Measurements from ENCODE around the gene CD300E.

CD300E gene, protein sequence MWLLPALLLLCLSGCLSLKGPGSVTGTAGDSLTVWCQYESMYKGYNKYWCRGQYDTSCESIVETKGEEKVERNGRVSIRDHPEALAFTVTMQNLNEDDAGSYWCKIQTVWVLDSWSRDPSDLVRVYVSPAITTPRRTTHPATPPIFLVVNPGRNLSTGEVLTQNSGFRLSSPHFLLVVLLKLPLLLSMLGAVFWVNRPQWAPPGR

DNA sequence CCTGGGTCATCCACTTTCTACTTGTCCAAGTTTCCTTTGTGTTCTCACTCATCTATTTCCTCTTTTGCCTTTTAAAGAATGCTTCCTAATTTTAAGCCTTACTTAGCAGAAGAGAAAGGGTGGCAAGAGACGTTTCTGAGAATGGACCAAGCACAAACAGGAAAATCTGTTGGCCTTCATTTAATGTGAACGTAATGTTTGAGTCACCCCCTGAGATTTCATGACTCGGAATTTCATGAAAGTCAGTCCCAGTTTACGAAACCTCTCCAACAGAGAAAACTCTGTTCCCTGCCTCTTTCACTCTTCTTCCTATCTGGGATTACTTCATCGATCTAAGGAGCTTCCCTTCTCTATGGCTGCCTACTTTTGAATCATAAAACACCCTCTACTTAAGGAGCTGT lies at the start of gene CD300E:
Gene CD300E (minus strand): TSS at position 46 of the 401 bp plus-strand sequence. CDS start 117 bp downstream, outside the sequence.
- Mint-ChIP-seq H3K9me3 (peaks cover 2% of the 10 kb centered on the region), H3K36me3 (ENCODE audit: low read depth) (no peaks in the 10 kb centered on the region), H3K4me3 (no peak within 1 kb of the TSS), H3K27me3 (peaks cover 67% of the 10 kb centered on the region), H3K4me1 (ENCODE audit: low read depth) (no peaks in the 10 kb centered on the region), H3K27ac (no peak within 1 kb of the TSS)
- DNase-seq: no peak

DNA sequence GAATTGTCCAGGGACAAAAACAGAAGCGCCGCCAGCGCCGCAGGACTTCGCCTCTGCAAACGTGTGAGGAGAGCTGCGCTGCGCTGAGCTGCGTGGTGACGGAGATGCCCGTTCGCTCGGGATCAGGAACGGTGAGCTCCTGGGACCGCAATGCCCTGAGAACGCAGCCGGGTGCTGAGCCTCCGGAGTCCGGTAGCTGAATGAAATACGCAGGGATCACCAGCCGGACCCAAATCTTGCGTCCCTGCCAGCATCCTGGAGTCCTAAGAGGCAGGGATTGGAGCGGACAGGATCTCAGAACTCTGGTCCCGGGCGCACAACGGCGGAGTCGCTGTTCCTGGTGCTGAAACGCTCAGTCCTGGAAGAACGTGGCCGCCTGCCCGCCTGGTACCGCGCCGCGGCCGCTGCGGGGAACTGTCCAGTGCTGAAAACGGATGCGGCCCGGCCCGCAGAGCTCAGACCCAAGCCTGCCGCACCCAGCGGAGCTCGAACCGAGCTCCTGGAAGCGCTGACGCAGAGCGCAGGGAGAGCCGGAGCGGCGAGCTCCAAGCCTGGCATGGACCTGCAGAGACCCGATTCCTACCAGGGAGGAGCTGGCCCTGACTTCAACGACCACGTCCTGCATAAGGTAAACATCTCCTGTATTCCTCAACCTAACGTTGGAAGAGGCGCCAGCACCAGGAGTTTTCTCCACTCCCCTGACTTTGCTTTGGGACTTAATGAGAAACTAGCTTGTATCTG lies 47.7 kb upstream of the CD300E start:
- Mint-ChIP-seq H3K27ac (no peak overlapping the region), H3K27me3 (peaks cover 76% of the 10 kb centered on the region), H3K4me3 (no peak overlapping the region), H3K4me1 (ENCODE audit: low read depth) (peaks cover 3% of the 10 kb centered on the region), H3K36me3 (ENCODE audit: low read depth) (no peaks in the 10 kb centered on the region), H3K9me3 (no peaks in the 10 kb centered on the region)
- DNase-seq: peak; percentile 82

DNA sequence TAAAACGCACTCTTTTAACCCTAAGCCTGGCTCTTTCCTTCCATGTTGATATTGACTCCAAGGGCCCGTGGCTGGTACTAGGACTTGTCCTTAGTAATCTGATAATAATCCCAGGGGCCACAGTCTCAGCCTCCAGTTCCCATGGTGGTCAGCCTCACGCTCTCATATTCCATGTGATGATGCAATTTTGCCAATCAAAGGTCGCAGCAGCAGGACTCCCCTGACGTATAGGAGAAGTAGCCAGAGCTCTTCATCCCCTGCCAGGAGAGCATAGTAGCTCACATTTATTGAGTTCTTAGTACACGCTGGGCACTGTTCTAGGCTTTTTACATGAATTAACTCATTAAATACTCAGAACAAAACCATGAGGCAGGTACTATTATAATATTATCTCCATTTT lies 46.8 kb upstream of the CD300E start:
- no peak for DNase-seq
- Mint-ChIP-seq H3K27me3 (peaks cover 71% of the 10 kb centered on the region), H3K9me3 (no peaks in the 10 kb centered on the region), H3K4me3 (no peak overlapping the region), H3K36me3 (ENCODE audit: low read depth) (no peaks in the 10 kb centered on the region), H3K4me1 (ENCODE audit: low read depth) (peaks cover 3% of the 10 kb centered on the region), H3K27ac (no peak overlapping the region)

DNA sequence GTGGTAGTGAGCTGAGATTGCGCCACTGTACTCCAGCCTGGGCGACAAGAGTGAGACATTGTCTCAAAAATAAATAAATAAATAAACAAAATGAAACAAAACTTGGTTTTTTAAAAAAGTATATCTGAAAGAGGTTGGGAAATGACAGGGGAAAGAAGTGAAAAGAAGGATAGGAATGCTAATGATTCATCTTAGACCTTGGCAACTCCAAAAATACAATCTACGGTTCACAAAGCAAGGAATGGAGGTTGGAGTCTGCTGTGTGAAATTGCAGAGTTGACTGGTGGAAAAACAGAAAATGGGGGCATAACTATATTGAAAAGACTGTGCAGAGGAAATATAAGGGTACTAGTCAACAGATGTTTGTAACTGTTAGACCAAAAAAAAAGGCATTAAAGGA lies 40.0 kb upstream of the CD300E start:
- peaks cover 2% of the 10 kb centered on the region for H3K9me3 Mint-ChIP-seq
- no peak overlapping the region for H3K4me3 Mint-ChIP-seq
- H3K27ac Mint-ChIP-seq: no peak overlapping the region
- no peaks in the 10 kb centered on the region for H3K4me1 Mint-ChIP-seq (ENCODE audit: low read depth)
- H3K27me3 Mint-ChIP-seq: peaks cover 58% of the 10 kb centered on the region
- no peak for DNase-seq
- H3K36me3 Mint-ChIP-seq (ENCODE audit: low read depth): no peaks in the 10 kb centered on the region

DNA sequence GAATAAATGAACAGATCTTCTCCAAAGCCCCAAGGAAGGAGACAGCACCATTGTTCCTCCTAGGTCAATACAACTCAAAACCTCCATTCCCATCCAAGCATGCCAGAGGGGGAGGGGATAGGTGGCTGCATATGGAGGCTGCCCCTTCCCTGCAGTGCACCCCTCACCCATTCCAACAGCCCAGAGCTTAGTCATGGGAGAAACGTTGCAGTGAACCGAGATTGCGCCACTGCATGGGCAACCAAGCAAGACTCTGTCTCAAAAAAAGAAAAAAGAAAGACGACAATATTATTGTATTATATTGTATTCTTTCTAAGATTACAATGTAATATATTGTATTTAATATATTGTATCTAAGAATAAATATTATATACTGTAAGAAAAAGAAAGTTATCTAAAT lies 36.4 kb upstream of the CD300E start:
- peaks cover 2% of the 10 kb centered on the region for H3K9me3 Mint-ChIP-seq
- no peaks in the 10 kb centered on the region for H3K36me3 Mint-ChIP-seq (ENCODE audit: low read depth)
- no peak overlapping the region for H3K27ac Mint-ChIP-seq
- H3K4me3 Mint-ChIP-seq: no peak overlapping the region
- H3K4me1 Mint-ChIP-seq (ENCODE audit: low read depth): peaks cover 3% of the 10 kb centered on the region
- DNase-seq: no peak
- H3K27me3 Mint-ChIP-seq: peaks cover 44% of the 10 kb centered on the region

DNA sequence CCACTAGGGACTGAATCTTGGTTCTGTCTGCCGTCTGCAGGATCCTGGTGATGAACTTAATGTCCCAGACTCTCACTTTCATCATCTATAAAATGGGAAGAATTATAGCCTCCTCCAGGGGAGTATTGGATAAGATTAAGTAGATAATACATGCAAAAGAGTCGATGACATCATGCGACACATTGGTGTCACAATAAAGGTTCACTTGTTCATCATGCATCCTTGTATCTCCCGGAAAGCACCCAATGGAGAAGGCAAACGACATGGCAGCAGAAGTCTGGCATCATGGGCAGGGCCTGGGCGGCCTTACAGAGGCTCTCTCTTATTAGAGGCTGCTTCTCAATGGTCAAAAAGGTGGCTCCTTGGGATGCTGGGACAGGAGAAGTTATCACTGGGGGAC lies 35.1 kb upstream of the CD300E start:
- peaks cover 2% of the 10 kb centered on the region for H3K9me3 Mint-ChIP-seq
- no peak overlapping the region for H3K4me3 Mint-ChIP-seq
- peaks cover 3% of the 10 kb centered on the region for H3K4me1 Mint-ChIP-seq (ENCODE audit: low read depth)
- peaks cover 33% of the 10 kb centered on the region for H3K27me3 Mint-ChIP-seq
- no peak for DNase-seq
- no peaks in the 10 kb centered on the region for H3K36me3 Mint-ChIP-seq (ENCODE audit: low read depth)
- no peak overlapping the region for H3K27ac Mint-ChIP-seq

DNA sequence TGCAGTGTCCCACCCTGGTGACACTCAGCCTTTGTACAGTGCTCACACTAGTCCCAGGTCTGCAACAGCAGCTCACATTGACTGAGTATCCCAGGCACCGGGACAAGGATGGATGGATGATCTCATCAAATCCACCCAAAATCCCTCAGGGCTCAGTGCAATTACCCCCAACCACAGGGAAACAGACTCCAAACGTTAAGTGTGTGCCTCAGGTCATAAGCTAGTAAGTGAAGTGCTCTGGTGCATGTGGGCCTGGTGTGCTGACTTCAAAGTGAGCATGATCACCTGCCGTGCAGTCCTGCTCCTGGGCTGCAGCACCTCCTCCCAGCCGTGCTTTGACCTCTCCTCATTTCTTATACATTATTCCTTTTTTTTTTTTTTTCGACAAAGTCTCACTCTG lies 31.2 kb upstream of the CD300E start:
- peaks cover 47% of the 10 kb centered on the region for H3K27me3 Mint-ChIP-seq
- H3K4me3 Mint-ChIP-seq: no peak overlapping the region
- DNase-seq: no peak
- H3K27ac Mint-ChIP-seq: no peak overlapping the region
- no peaks in the 10 kb centered on the region for H3K36me3 Mint-ChIP-seq (ENCODE audit: low read depth)
- peaks cover 3% of the 10 kb centered on the region for H3K4me1 Mint-ChIP-seq (ENCODE audit: low read depth)
- no peaks in the 10 kb centered on the region for H3K9me3 Mint-ChIP-seq

DNA sequence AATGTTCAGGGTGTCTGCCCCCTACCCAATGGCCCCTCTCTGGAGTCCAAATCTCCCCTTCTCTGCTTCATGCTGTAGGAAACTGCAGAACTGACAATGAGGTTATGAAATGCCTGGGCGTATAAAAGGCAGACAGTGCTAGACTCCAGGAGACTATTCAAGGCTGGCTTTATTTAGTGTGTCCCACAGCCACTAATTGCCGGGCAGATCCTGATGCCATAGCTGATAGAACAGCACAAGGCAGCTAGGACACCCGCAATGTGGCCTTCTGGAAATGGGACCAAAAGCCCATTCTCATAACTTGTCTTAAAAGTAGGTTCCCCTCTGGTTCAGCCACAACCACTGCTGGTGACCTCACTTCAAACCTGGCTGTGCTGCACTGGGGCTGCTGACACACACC lies 28.5 kb upstream of the CD300E start:
- Mint-ChIP-seq H3K4me1 (ENCODE audit: low read depth) (no peaks in the 10 kb centered on the region), H3K9me3 (no peaks in the 10 kb centered on the region), H3K36me3 (ENCODE audit: low read depth) (no peaks in the 10 kb centered on the region), H3K4me3 (no peak overlapping the region), H3K27me3 (peaks cover 41% of the 10 kb centered on the region), H3K27ac (no peak overlapping the region)
- no peak for DNase-seq

DNA sequence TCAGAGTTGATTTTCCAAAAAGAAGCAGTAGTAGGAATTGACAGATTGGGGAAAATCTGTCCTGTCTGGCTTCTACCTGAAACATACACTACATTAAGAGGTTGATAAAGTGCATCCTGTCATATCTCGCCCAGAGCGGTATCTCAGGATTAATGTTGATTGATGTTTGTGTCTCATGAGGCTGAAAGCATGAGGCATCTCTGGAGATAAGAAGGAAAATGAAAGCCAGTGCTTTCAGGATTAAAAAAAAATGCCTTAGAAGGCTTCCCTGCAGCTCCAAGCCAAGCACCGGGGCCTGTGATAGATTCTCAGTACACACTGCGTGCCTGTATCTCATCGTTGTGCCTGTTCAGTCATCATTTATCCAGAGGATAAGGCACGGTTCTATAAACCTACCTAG lies 26.4 kb upstream of the CD300E start:
- Mint-ChIP-seq H3K4me1 (ENCODE audit: low read depth) (no peaks in the 10 kb centered on the region), H3K27ac (no peak overlapping the region), H3K9me3 (no peaks in the 10 kb centered on the region), H3K27me3 (peaks cover 55% of the 10 kb centered on the region), H3K4me3 (no peak overlapping the region), H3K36me3 (ENCODE audit: low read depth) (no peaks in the 10 kb centered on the region)
- DNase-seq: no peak

DNA sequence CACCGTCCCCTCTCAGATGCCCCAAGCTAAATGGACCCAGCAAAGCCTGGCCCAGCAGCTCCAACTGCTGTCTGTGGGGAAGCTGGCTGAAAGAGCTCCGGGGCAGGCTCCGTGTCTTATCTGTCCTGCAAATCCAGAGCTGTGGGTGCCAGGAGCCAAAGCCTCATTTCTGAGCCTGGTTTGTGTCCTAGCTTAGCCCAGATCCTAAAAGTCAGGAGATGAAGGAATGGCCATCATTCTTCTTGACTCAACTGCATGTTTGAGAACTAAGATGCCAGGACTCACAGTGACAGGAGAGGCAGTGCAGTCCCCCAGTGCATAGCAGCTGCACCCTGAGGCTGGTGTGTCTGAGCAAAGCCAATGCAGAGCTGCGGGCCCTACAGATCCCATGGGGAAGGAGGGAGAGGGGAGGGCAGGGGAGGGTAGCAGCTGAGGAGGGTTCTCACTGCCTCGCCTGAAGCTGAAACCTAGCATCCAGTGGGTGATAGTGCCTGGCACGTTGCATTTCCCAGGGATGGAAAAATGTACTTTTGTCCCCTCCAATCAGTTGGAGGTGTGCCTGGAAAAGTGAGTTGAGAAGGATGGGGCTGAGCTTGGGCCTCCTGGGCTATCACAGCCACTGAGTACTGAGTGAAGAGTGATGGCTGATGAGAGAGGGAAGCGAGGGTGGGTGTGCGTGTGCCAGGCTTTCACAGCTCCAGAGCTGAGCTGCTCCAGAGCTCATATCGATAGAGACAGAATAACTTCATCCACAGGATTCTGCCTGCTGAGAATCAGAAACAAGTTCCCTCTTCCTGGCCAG lies 24.5 kb upstream of the CD300E start:
- H3K9me3 Mint-ChIP-seq: no peaks in the 10 kb centered on the region

DNA sequence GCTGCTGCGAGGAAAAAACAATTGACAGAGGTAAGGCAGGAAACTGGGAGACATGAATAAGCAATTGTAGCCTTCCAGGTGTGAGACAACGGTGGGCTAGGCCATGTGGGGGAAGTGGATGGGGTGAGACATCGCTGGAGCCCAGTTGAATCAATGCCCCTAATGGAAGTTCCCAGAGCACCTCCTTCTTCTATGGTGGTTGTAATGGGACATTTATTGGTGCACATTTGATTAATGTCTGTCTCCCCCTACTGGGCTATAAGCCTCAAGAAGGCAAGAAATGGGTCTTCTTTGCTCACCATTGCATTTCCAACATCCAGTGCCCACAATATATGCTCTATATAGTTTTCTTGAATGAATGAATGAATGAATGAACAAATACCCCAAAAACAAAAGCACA lies 22.7 kb upstream of the CD300E start:
- H3K36me3 Mint-ChIP-seq (ENCODE audit: low read depth): no peaks in the 10 kb centered on the region
- peaks cover 68% of the 10 kb centered on the region for H3K27me3 Mint-ChIP-seq
- no peak overlapping the region for H3K4me3 Mint-ChIP-seq
- no peaks in the 10 kb centered on the region for H3K4me1 Mint-ChIP-seq (ENCODE audit: low read depth)
- H3K9me3 Mint-ChIP-seq: no peaks in the 10 kb centered on the region
- no peak overlapping the region for H3K27ac Mint-ChIP-seq
- no peak for DNase-seq

More for the DNA sequence above, 24.5 kb upstream of the CD300E start:
- no peak for DNase-seq
- no peaks in the 10 kb centered on the region for H3K36me3 Mint-ChIP-seq (ENCODE audit: low read depth)
- peaks cover 61% of the 10 kb centered on the region for H3K27me3 Mint-ChIP-seq
- H3K4me1 Mint-ChIP-seq (ENCODE audit: low read depth): no peaks in the 10 kb centered on the region
- no peak overlapping the region for H3K27ac Mint-ChIP-seq
- H3K4me3 Mint-ChIP-seq: no peak overlapping the region

DNA sequence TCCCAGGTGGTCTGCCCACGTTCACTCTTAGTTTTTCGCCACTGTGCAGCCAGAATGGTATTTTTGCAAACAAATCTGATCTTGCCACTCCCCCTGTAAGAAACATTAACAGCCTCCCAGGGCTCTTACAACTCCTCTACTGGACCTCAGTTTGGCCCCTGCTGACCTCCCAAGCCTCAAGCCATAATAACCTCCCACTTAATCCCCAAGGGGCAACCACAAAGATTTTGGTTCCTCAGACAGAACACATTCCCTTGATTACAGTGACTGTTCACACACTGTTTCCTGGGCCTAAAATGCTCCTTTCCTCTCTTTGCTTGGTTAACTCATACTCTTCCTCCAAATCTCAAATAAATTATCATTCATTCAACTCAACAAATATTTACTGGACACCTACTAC lies 21.5 kb upstream of the CD300E start:
- no peak overlapping the region for H3K4me3 Mint-ChIP-seq
- H3K27me3 Mint-ChIP-seq: peaks cover 66% of the 10 kb centered on the region
- no peaks in the 10 kb centered on the region for H3K9me3 Mint-ChIP-seq
- no peak for DNase-seq
- H3K27ac Mint-ChIP-seq: no peak overlapping the region
- H3K4me1 Mint-ChIP-seq (ENCODE audit: low read depth): peaks cover 2% of the 10 kb centered on the region
- H3K36me3 Mint-ChIP-seq (ENCODE audit: low read depth): no peaks in the 10 kb centered on the region

DNA sequence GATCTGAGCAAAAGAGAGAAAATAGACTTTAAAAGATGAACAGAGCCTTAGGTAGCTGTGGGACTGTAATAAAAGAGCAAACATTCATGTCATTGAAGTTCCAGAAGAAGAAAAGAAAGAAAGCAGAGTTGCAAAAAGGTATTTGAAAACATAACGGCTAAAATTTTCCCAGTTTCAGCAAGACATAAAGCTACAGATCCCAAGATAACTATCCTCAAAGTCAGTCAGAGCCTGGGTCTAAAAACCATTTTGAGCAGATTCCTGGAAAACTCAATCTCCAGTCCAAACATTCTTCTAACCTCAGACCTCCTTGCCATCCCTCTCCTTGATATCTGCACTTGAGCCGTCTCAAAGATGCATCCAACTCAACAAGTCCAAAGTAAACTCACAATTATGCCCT lies 20.9 kb upstream of the CD300E start:
- no peak overlapping the region for H3K27ac Mint-ChIP-seq

DNA sequence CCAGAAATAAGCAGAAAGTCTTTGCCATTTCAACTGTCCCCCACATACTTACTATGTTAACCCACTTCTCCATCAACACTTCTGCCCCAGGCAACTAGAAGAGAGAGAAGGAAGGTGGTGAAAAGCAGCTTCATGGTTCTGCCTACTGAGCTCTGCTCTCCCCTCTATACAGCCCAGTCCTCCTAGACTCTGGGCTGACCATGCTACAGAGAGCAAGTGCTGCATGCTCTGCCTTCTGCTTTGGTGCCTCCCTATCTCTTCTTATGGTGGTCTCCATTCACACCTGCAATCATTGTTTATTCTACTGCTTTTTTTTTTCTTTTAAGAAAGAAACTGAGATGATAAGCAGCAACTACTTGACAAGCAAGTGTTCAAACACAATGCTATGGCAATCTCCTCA lies 20.3 kb upstream of the CD300E start:
- Mint-ChIP-seq H3K27ac (no peak overlapping the region), H3K36me3 (ENCODE audit: low read depth) (no peaks in the 10 kb centered on the region), H3K27me3 (peaks cover 67% of the 10 kb centered on the region), H3K4me3 (no peak overlapping the region), H3K4me1 (ENCODE audit: low read depth) (peaks cover 11% of the 10 kb centered on the region), H3K9me3 (no peaks in the 10 kb centered on the region)
- no peak for DNase-seq

More for the DNA sequence above, 20.9 kb upstream of the CD300E start:
- Mint-ChIP-seq H3K27me3 (peaks cover 63% of the 10 kb centered on the region), H3K36me3 (ENCODE audit: low read depth) (no peaks in the 10 kb centered on the region), H3K4me3 (no peak overlapping the region), H3K9me3 (no peaks in the 10 kb centered on the region), H3K4me1 (ENCODE audit: low read depth) (peaks cover 8% of the 10 kb centered on the region)
- DNase-seq: no peak

DNA sequence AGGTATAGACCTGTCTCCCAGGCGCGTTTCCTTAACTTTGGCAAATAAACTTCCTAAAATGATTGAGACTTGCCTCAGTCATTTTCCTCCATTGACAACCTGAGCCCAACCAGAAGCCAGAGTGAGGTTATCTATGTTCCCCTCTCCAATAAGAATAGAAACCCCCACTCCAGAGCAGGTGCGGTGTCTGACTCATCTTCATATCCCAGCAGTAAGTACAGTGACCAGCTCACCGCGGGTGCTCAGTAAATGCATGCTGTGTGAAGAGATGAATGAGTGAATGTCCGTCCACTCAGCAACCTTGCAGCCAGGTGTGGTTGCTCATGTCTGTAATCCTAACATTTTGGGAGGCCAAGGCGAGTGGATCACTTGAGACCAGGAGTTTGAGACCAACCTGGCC lies 19.5 kb upstream of the CD300E start:
- Mint-ChIP-seq H3K27me3 (peaks cover 72% of the 10 kb centered on the region), H3K27ac (no peak overlapping the region), H3K4me1 (ENCODE audit: low read depth) (peaks cover 11% of the 10 kb centered on the region), H3K9me3 (no peaks in the 10 kb centered on the region), H3K36me3 (ENCODE audit: low read depth) (no peaks in the 10 kb centered on the region), H3K4me3 (no peak overlapping the region)
- DNase-seq: no peak

Data from activated T-cell treated with anti-CD3 and anti-CD28 coated beads, Interleukin-2, amount 50 U/mL, for 24 hours (primary cell).